ENCODE measurements around the gene APBA1. TPM values are rescaled to one million over a fixed set of nuclear protein-coding genes. Genes with fewer than 3 reads are reported as not detected.

Gene APBA1
- total RNA-seq, 1 experiment from 2014 or later: 1.8 TPM

GRCh38 chr9:69605406-69605805, 66.8 kb downstream of the APBA1 start:
- Histone ChIP-seq H3K18ac (ENCODE audit: insufficient read length, low read depth, low read length) (no peak overlapping the region), H4K20me1 (ENCODE audit: control insufficient read depth, insufficient read depth, insufficient read length) (no peaks in the 10 kb centered on the region), H3T11ph (ENCODE audit: low read length) (no peak overlapping the region), H3K4me1 (ENCODE audit: insufficient read depth, low read length) (no peaks in the 10 kb centered on the region; the same call in 1 of the 2 replicates), H4K8ac (replicated peaks; ENCODE audit: insufficient read length, low read depth, low read length) (no peak overlapping the region), H4K91ac (ENCODE audit: insufficient read length, low read depth, low read length) (no peak overlapping the region), H3K4me2 (ENCODE audit: insufficient read depth, insufficient read length, low read length) (no peak overlapping the region), H2BK5ac (ENCODE audit: insufficient read length, low read length) (no peak overlapping the region), H3K23ac (ENCODE audit: insufficient read length, low read depth, low read length) (no peak overlapping the region), H2BK15ac (ENCODE audit: low read depth, low read length) (no peak overlapping the region), H3K14ac (ENCODE audit: insufficient read depth, low read length) (no peak overlapping the region), H3K79me2 (ENCODE audit: insufficient read depth, low read length) (no peaks in the 10 kb centered on the region), H3K23me2 (ENCODE audit: insufficient read length, low read depth, low read length, poor library complexity, severe bottlenecking) (no peaks in the 10 kb centered on the region), H3K27me3 (ENCODE audit: insufficient read depth, low read length) (no peaks in the 10 kb centered on the region), H2AFZ (ENCODE audit: low read length) (no peak overlapping the region), H3K56ac (ENCODE audit: insufficient read length, low read depth, low read length) (no peak overlapping the region), H2BK20ac (ENCODE audit: low read depth, low read length, poor library complexity, severe bottlenecking) (no peak overlapping the region), H3K9ac (ENCODE audit: extremely low read depth, insufficient read length, low read length) (no peak overlapping the region), H3K79me1 (ENCODE audit: insufficient read depth, low read depth, low read length, poor library complexity, severe bottlenecking) (no peaks in the 10 kb centered on the region), H4K5ac (ENCODE audit: insufficient read length, low read depth, low read length) (no peak overlapping the region), H2BK12ac (ENCODE audit: insufficient read length, low read depth, low read length) (no peak overlapping the region), H3K4ac (ENCODE audit: low read depth, low read length) (no peak overlapping the region), H3K27ac (ENCODE audit: insufficient read length, low read depth, low read length) (no peak overlapping the region), H3K9me3 (ENCODE audit: control insufficient read depth, low read depth, low read length) (no peaks in the 10 kb centered on the region), H2AK5ac (ENCODE audit: insufficient read length, low read length) (no peak overlapping the region), H2BK120ac (ENCODE audit: low read depth, low read length, poor library complexity, severe bottlenecking) (no peak overlapping the region)
- no peak for DNase-seq
- H3K4me1 Mint-ChIP-seq: peaks cover 7 to 9% of the 10 kb centered on the region in 2 experiments
- no peaks in the 10 kb centered on the region for H3K27me3 Mint-ChIP-seq (ENCODE audit: low read depth)
- H3K36me3 Mint-ChIP-seq (ENCODE audit: insufficient read depth in 1 of 3, low read depth in 3 of 3): no peaks in the 10 kb centered on the region
- H3K27ac Mint-ChIP-seq: no peak overlapping the region
- no peak for TF ChIP-seq CTCF (conservative IDR thresholded peaks at IDR 0.05)
- H3K9me3 Mint-ChIP-seq: no peaks in the 10 kb centered on the region
- H3K4me3 Mint-ChIP-seq: no peak overlapping the region
- WGBS (ENCODE audit: extremely low coverage, insufficient read length, low lambda C conversion rate): no CpG with 5 or more reads among the region's 4 CpGs

Measured in H9 (cell line).